HCT116 (cell line): ENCODE results near the gene TARBP1. TPM values are rescaled to one million over a fixed set of nuclear protein-coding genes. Genes with fewer than 3 reads are reported as not detected.

Source experiments
- ATAC-seq: fragments of 200-7000 bp; cut with Tn5 transposase; 2 replicates; pipeline ENCODE4 v1.9.1; 2020; ENCODE audit warnings: mild to moderate bottlenecking, moderate library complexity
- BruUV-seq: library from RNA; stranded (reverse); fragments of 400-500 nt; replicated peaks from 2 replicates; lab custom pipeline; 2021; lab: Mats Ljungman, UMichigan
- CTCF ChIA-PET: fragments of 300-600 bp; sonication (Branson Sonifier 250); formaldehyde crosslinking; loops from one replicate; lab custom pipeline; 2021; ENCODE audit warnings: antibody characterized with exemption; lab: Charles Lee
- POLR2A ChIA-PET: fragments of 300-600, 350-600 bp; sonication (Branson Sonifier 250); formaldehyde crosslinking; loops from one replicate; lab custom pipeline; 2021; ENCODE audit warnings: antibody characterized with exemption; lab: Charles Lee
- RAD21 ChIA-PET, 2 experiments: fragments of 300-600 bp; sonication (Branson Sonifier 250); formaldehyde crosslinking; loops; one replicate each; lab custom pipeline; 2023; ENCODE audit warnings: low total read pairs in 2 of 2; ENCODE audit not compliant: uncharacterized antibody in 2 of 2, unreplicated experiment in 2 of 2, low non-redundant PET in 1 of 2; lab: Charles Lee
- DNase-seq: peaks from one replicate; pipeline ENCODE4 v3.0.0-alpha.2; 2010; ENCODE audit warnings: low read depth, low spot score
- H2AFZ ChIP-seq: fragments of 200-600 bp; shearing (Covaris generic), sonication (generic); 2 replicates; pipeline ENCODE4 v1.6.1; 2017; ENCODE audit warnings: low read depth, mixed run types, mixed read lengths, antibody characterized with exemption, low read length; ENCODE audit not compliant: poor library complexity, severe bottlenecking
- H3K27ac ChIP-seq: 2 replicates; pipeline ENCODE4 v1.5.1; 2012; ENCODE audit warnings: low read depth, low read length
- H3K27me3 ChIP-seq: fragments of 200-600 bp; sonication (generic); 2 replicates; pipeline ENCODE4 v1.6.1; 2016; ENCODE audit warnings: mixed run types, low read length, mixed read lengths; ENCODE audit not compliant: insufficient read depth
- H3K36me3 ChIP-seq, 2 experiments: fragments of 200-500 bp in 1 of 2; fragments of 200-600 bp in 1 of 2; sonication (Bioruptor generic) in 1 of 2; sonication (generic) in 1 of 2; 2 replicates each; pipeline versions ENCODE4 v1.5.1 to v1.6.1; 2014 to 2016; ENCODE audit warnings: low read length in 2 of 2, inconsistent platforms in 1 of 2, mixed read lengths in 1 of 2, mixed run types in 1 of 2; ENCODE audit not compliant: insufficient read depth in 2 of 2, control insufficient read depth in 1 of 2
- H3K4me1 ChIP-seq, 2 experiments: fragments of 200-600 bp in 1 of 2; sonication (generic) in 1 of 2; 2 replicates each; pipeline versions ENCODE4 v1.5.1 to v1.6.1; 2012 to 2017; ENCODE audit warnings: low read length in 2 of 2, inconsistent platforms in 1 of 2, mild to moderate bottlenecking in 1 of 2, mixed read lengths in 1 of 2, mixed run types in 1 of 2, moderate library complexity in 1 of 2; ENCODE audit not compliant: insufficient read depth in 2 of 2, control insufficient read depth in 1 of 2
- H3K4me2 ChIP-seq: fragments of 200-600 bp; sonication (generic); 2 replicates; pipeline ENCODE4 v1.6.1; 2017; ENCODE audit warnings: mixed run types, low read length, mixed read lengths
- H3K4me3 ChIP-seq, 2 experiments: fragments of 200-600 bp in 1 of 2; sonication (generic) in 1 of 2; replicated peaks in 1 of 2; 2 replicates each; pipeline ENCODE4 v1.5.1; 2011 to 2016; ENCODE audit warnings: low read length in 2 of 2, control low read depth in 1 of 2, low read depth in 1 of 2, mild to moderate bottlenecking in 1 of 2, mixed read lengths in 1 of 2, mixed run types in 1 of 2
- H3K79me2 ChIP-seq: fragments of 200-600 bp; sonication (generic); 2 replicates; pipeline ENCODE4 v1.6.1; 2017; ENCODE audit warnings: mild to moderate bottlenecking, mixed run types, low read length, moderate library complexity, mixed read lengths; ENCODE audit not compliant: insufficient read depth
- H3K9ac ChIP-seq: fragments of 200-600 bp; sonication (generic); 2 replicates; pipeline ENCODE4 v1.6.1; 2016; ENCODE audit warnings: low read length, mixed read lengths
- H3K9me2 ChIP-seq: fragments of 200-600 bp; sonication (generic), shearing (Covaris generic); 2 replicates; pipeline ENCODE4 v1.6.1; 2017; ENCODE audit warnings: mixed run types, mild to moderate bottlenecking, moderate library complexity; ENCODE audit not compliant: insufficient read depth
- H3K9me3 ChIP-seq, 2 experiments: fragments of 200-500 bp in 1 of 2; fragments of 200-600 bp in 1 of 2; sonication (Bioruptor generic) in 1 of 2; sonication (generic) in 1 of 2; 2 replicates each; pipeline ENCODE4 v1.6.1; 2014 to 2017; ENCODE audit warnings: low read length in 2 of 2, mixed read lengths in 2 of 2, inconsistent platforms in 1 of 2, low read depth in 1 of 2, mild to moderate bottlenecking in 1 of 2, mixed run types in 1 of 2, moderate library complexity in 1 of 2; ENCODE audit not compliant: control insufficient read depth in 1 of 2, insufficient read depth in 1 of 2
- H4K20me1 ChIP-seq: fragments of 200-600 bp; sonication (generic), shearing (Covaris generic); 2 replicates; pipeline ENCODE4 v1.6.1; 2017; ENCODE audit warnings: mixed run types, mild to moderate bottlenecking, moderate library complexity; ENCODE audit not compliant: insufficient read depth
- CBX3 ChIP-seq: IDR thresholded peaks from 2 replicates; pipeline ENCODE4 v1.6.1; 2012; ENCODE audit warnings: low read depth
- CTCF ChIP-seq, 3 experiments: fragments of 200-600 bp in 1 of 3; sonication (generic) in 1 of 3; IDR thresholded peaks in 2 of 3; conservative IDR thresholded peaks in 1 of 3; 2 replicates each; pipeline ENCODE4 v1.5.1; 2012 to 2017; ENCODE audit warnings: low read depth in 2 of 3, low read length in 2 of 3, antibody characterized with exemption in 1 of 3, borderline replicate concordance in 1 of 3, control low read depth in 1 of 3, mild to moderate bottlenecking in 1 of 3, mixed read lengths in 1 of 3, mixed run types in 1 of 3, moderate library complexity in 1 of 3; ENCODE audit not compliant: insufficient read depth in 1 of 3
- EGR1 ChIP-seq: IDR thresholded peaks from 2 replicates; pipeline ENCODE4 v1.6.1; 2012; ENCODE audit warnings: low read depth
- ELF1 ChIP-seq: IDR thresholded peaks from 2 replicates; pipeline ENCODE4 v1.6.1; 2012; ENCODE audit warnings: low read depth, borderline replicate concordance
- EZH2 ChIP-seq: fragments of 200-600 bp; sonication (generic); IDR thresholded peaks from 2 replicates; pipeline ENCODE4 v1.6.1; 2017; ENCODE audit warnings: antibody characterized with exemption, mixed run types
- EZH2phosphoT487 ChIP-seq: fragments of 200-600 bp; IDR thresholded peaks from 2 replicates; pipeline ENCODE4 v1.6.1; 2018; ENCODE audit warnings: antibody characterized with exemption, borderline replicate concordance
- FOSL1 ChIP-seq: IDR thresholded peaks from 2 replicates; pipeline ENCODE4 v1.6.1; 2012; ENCODE audit warnings: low read depth
- JUND ChIP-seq: IDR thresholded peaks from 2 replicates; pipeline ENCODE4 v1.6.1; 2012
- POLR2AphosphoS5 ChIP-seq: IDR thresholded peaks from 2 replicates; pipeline ENCODE4 v1.6.1; 2011; ENCODE audit warnings: mild to moderate bottlenecking, low read depth, low read length, moderate library complexity
- RAD21 ChIP-seq: IDR thresholded peaks from 2 replicates; pipeline ENCODE4 v1.6.1; 2012; ENCODE audit warnings: low read depth, mild to moderate bottlenecking
- SIN3A ChIP-seq: IDR thresholded peaks from 2 replicates; pipeline ENCODE4 v1.6.1; 2012; ENCODE audit warnings: low read depth
- SP1 ChIP-seq: IDR thresholded peaks from 2 replicates; pipeline ENCODE4 v1.6.1; 2012; ENCODE audit warnings: low read depth
- SRF ChIP-seq: IDR thresholded peaks from 2 replicates; pipeline ENCODE4 v1.6.1; 2012; ENCODE audit warnings: low read depth
- TCF7L2 ChIP-seq: IDR thresholded peaks from 2 replicates; pipeline ENCODE4 v1.7.0; 2011; ENCODE audit warnings: borderline replicate concordance, inconsistent platforms; ENCODE audit not compliant: insufficient read depth, insufficient read length; ENCODE audit errors: extremely low read depth
- ZBTB33 ChIP-seq: IDR thresholded peaks from 2 replicates; pipeline ENCODE4 v1.6.1; 2011; ENCODE audit warnings: mild to moderate bottlenecking, low read length, moderate library complexity; ENCODE audit not compliant: insufficient replicate concordance; ENCODE audit errors: extremely low read depth
- ZFX ChIP-seq: fragments of 450-650 bp; IDR thresholded peaks from 2 replicates; pipeline ENCODE4 v1.6.1; 2017
- intact Hi-C: fragments of 100-400 bp; cut with micrococcal nuclease; formaldehyde crosslinking; loops from 2 replicates; pipeline ENCODE4 v1.10.0; 2022
- total RNA-seq: library from RNA; stranded (reverse); gene quantifications from one replicate; pipeline ENCODE4 v1.2.1, GENCODE V29; 2021; ENCODE audit not compliant: unreplicated experiment

Gene TARBP1
- total RNA-seq, 1 experiment from 2014 or later = 17.2 TPM

DNA sequence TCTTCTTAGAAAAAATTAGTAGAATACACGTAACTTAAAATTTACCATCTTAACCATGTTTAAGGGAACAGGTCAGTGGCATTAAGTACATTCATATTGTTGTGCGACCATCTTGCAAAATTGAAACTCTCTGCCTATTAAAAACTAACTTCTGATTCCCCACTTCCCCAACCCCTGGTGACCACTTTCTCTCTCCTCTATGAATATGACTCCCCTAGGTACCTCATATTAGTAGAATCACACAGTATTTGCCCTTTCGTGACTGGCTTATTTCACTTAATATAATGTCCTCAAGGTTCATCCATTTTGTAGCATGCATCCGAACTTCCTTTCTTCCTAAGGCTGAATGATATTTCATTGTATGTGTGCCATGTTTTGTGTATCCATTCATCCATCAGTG is 15.1 kb upstream of the TARBP1 start:
- ChIA-PET CTCF (no interaction called here), POLR2A (no interaction called here), RAD21 (no interaction called here)
- Histone ChIP-seq H3K27me3 (no peaks in the 10 kb centered on the region), H3K36me3 (no peaks in the 10 kb centered on the region), H3K9me3 (no peaks in the 10 kb centered on the region), H3K9ac (no peak overlapping the region), H2AFZ (no peak overlapping the region), H3K9me2 (no peaks in the 10 kb centered on the region), H4K20me1 (no peaks in the 10 kb centered on the region), H3K27ac (no peak overlapping the region), H3K4me3 (no peak overlapping the region), H3K79me2 (no peaks in the 10 kb centered on the region), H3K4me2 (no peak overlapping the region), H3K4me1 (peaks cover 0 to 14% of the 10 kb centered on the region in 2 experiments; a peak in 1 of 4 replicates)
- ATAC-seq (no peak), DNase-seq (no peak)
- intact Hi-C loops = loop anchor here (10.0 kb wide), 1 partner anchor 231 kb away; no protein-coding TSS in a partner anchor
- no peak for TF ChIP-seq ZFX
- TF ChIP-seq FOSL1 = no peak
- no peak for TF ChIP-seq TCF7L2
- TF ChIP-seq EGR1 = no peak
- no peak for TF ChIP-seq ELF1
- TF ChIP-seq EZH2phosphoT487 = no peak
- no peak for TF ChIP-seq SP1
- no peak for TF ChIP-seq SIN3A
- TF ChIP-seq EZH2 = no peak
- no peak for TF ChIP-seq JUND
- TF ChIP-seq CTCF (IDR thresholded peaks at IDR 0.05 in 2 of 3, conservative IDR thresholded peaks at IDR 0.05 in 1 of 3; ENCODE audit: borderline replicate concordance in 1 of 3, insufficient read depth in 1 of 3, low read depth in 2 of 3, low read length in 2 of 3) = no peak
- no peak for TF ChIP-seq CBX3
- no peak for TF ChIP-seq POLR2AphosphoS5
- TF ChIP-seq SRF = no peak
- no peak for TF ChIP-seq RAD21
- TF ChIP-seq ZBTB33 = no peak
- BruUV-seq = no TSS peak
